GM12873 (cell line): ENCODE measurements around the gene ZIC1.

ENCODE experiments used
- TF ChIP-seq, protein P1 (sequence below): IDR thresholded peaks from 2 replicates; pipeline ENCODE4 v1.5.1; 2012; ENCODE audit warnings: low read depth, mild to moderate bottlenecking, moderate library complexity, low read length, control low read depth; ENCODE audit not compliant: insufficient read depth; ENCODE audit errors: missing control alignments

ZIC1 gene

DNA sequence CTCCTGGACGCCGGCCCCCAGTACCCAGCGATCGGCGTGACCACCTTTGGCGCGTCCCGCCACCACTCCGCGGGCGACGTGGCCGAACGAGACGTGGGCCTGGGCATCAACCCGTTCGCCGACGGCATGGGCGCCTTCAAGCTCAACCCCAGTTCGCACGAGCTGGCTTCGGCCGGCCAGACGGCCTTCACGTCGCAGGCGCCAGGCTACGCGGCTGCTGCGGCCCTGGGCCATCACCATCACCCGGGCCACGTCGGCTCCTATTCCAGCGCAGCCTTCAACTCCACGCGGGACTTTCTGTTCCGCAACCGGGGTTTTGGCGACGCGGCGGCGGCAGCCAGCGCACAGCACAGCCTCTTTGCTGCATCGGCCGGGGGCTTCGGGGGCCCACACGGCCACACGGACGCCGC, 956 bp downstream of the ZIC1 start:
- TF ChIP-seq, protein P1, sequence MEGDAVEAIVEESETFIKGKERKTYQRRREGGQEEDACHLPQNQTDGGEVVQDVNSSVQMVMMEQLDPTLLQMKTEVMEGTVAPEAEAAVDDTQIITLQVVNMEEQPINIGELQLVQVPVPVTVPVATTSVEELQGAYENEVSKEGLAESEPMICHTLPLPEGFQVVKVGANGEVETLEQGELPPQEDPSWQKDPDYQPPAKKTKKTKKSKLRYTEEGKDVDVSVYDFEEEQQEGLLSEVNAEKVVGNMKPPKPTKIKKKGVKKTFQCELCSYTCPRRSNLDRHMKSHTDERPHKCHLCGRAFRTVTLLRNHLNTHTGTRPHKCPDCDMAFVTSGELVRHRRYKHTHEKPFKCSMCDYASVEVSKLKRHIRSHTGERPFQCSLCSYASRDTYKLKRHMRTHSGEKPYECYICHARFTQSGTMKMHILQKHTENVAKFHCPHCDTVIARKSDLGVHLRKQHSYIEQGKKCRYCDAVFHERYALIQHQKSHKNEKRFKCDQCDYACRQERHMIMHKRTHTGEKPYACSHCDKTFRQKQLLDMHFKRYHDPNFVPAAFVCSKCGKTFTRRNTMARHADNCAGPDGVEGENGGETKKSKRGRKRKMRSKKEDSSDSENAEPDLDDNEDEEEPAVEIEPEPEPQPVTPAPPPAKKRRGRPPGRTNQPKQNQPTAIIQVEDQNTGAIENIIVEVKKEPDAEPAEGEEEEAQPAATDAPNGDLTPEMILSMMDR, result no peak

DNA sequence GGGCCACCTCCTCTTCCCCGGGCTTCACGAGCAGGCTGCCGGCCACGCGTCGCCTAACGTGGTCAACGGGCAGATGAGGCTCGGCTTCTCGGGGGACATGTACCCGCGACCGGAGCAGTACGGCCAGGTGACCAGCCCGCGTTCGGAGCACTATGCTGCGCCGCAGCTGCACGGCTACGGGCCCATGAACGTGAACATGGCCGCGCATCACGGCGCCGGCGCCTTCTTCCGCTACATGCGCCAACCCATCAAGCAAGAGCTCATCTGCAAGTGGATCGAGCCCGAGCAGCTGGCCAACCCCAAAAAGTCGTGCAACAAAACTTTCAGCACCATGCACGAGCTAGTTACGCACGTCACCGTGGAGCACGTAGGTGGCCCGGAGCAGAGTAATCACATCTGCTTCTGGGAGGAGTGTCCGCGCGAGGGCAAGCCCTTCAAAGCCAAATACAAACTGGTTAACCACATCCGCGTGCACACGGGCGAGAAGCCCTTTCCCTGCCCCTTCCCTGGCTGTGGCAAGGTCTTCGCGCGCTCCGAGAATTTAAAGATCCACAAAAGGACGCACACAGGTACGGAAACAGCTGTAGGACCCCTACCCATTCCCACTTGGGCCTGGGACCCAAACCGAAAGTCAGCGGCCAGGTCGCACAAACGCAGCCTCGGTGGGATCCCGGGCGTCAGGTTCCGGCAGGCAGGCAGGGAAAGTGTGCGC, 1.5 kb downstream of the ZIC1 start:
- TF ChIP-seq, protein P1, result no peak

DNA sequence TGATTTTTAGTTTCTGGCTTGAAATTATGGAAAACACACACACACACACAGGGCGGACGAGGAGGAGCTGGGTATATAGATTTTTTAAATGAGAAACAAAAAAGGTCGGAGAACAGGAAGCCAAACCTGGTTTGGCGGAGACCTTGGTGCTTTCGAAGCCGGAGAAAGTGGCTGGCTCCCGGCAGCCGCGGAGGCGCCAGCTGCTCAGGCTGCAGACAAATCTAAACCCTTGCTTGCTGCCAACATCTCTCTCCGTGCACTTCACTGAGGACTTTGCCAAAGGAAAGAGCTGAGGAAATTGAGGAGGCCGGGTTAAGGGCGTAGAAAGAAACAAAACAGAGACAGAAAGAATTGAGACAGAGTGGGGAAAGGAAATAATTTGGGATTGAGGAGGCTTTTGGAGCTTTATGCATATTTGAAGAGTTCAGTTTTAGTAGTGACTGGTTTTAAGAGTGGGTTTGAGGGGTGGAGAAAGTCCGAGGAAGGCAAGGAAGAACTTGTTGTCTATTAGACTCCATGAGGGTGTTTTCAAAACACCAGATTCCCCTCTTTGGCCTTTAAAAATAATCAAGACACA, 2.2 kb downstream of the ZIC1 start:
- TF ChIP-seq, protein P1, result no peak

DNA sequence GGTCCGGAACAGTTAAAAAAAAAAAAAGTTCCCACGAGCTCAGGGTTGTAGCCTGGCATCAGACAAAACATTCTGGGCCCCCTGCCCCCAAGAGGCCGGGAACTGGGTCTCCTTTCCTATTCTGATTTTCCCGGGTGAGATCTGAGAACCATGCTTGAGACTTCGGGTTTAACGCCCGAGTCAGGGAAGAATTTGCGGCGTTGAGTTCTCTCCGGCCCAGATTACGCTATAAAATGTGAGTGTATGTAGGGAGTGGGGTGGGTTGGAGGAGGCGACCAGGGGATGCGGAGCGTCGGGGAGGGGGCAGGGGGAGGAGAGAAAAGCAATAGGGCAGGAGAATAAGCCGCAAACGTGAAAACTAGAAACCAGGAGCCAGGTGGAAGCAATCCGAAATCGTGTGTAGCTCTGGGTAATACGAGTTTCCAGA, 2.7 kb downstream of the ZIC1 start:
- TF ChIP-seq, protein P1, result no peak

DNA sequence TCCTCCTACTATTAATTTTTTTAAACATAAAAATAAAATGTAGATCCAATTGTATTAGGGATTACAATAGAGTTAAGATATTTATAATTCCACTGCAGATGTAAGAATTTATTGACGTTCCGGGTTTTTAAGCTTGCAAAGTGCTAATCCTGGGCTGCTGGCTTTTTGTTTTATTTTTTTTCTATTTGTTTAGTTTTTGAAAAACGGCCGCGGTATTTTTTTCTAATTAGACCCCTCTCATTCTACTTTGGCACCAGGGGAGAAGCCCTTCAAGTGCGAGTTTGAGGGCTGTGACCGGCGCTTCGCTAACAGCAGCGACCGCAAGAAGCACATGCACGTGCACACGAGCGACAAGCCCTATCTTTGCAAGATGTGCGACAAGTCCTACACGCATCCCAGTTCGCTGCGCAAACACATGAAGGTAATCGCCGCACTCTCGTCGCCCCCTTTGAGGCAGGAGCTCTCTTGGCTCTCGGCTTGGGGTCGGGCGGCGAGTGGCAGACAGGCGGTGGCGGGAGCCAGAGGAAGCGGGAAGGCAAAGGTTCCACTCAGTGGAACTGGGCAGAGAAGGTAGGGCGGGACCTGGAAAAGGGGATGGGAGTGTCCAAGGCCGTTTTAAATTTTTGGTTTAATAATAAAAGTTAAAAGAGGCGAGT, 3.2 kb downstream of the ZIC1 start:
- TF ChIP-seq, protein P1, result no peak

DNA sequence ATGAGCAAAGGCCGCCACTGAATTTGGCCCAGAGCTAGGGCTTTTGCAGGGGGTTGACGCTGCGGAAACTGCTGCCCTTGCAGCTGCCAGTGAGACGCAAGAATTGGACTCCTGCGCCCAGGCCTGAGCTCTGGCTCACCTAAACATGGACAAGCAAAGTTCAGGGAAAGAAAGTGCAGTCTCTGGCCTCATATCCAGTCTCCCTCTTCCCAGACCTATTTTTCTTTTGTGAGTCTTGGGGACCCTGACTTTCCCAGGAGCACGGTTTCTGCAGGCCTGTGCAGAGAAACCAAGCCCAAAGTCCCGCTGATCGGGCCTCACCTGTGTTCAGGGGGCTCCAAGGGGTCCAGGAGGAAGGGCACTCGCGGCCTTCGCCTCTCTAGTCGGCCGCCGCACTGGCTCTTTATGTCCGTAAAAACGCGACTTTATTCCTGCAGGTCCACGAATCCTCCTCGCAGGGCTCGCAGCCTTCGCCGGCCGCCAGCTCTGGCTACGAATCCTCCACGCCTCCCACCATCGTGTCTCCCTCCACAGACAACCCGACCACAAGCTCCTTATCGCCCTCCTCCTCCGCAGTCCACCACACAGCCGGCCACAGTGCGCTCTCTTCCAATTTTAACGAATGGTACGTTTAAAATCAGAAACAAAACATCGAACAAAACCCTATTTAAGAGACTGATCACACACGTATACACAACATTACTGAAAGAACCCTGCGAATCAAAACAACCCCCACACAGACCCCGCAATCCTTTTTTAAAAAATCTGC, 3.9 kb downstream of the ZIC1 start:
- TF ChIP-seq, protein P1, result no peak
